HEK293T (cell line): ENCODE data around the gene RNASEL.

Experiments
- BHLHE40 ChIP-seq: fragments of 450-650 bp; IDR thresholded peaks from 2 replicates; pipeline ENCODE4 v1.6.1; 2016; ENCODE audit warnings: mild to moderate bottlenecking, moderate library complexity, borderline replicate concordance
- CTBP1 ChIP-seq: fragments of 450-650 bp; IDR thresholded peaks from 2 replicates; pipeline ENCODE4 v1.6.1; 2016; ENCODE audit warnings: borderline replicate concordance
- ELF4 ChIP-seq: fragments of 450-650 bp; IDR thresholded peaks from 2 replicates; pipeline ENCODE4 v1.6.1; 2017; ENCODE audit warnings: antibody characterized with exemption
- FOXA1 ChIP-seq: fragments of 450-650 bp; IDR thresholded peaks from 2 replicates; pipeline ENCODE4 v1.6.1; 2016; ENCODE audit warnings: mild to moderate bottlenecking
- FOXM1 ChIP-seq: fragments of 450-650 bp; IDR thresholded peaks from 2 replicates; pipeline ENCODE4 v1.6.1; 2017; ENCODE audit warnings: mild to moderate bottlenecking, borderline replicate concordance
- NFRKB ChIP-seq: fragments of 450-650 bp; IDR thresholded peaks from 2 replicates; pipeline ENCODE4 v1.6.1; 2016; ENCODE audit warnings: mild to moderate bottlenecking, moderate library complexity
- PKNOX1 ChIP-seq: fragments of 450-650 bp; IDR thresholded peaks from 2 replicates; pipeline ENCODE4 v1.6.1; 2016
- SP1 ChIP-seq: fragments of 450-650 bp; IDR thresholded peaks from 2 replicates; pipeline ENCODE4 v1.6.1; 2017
- SUZ12 ChIP-seq: fragments of 450-650 bp; IDR thresholded peaks from 2 replicates; pipeline ENCODE4 v1.6.1; 2016; ENCODE audit warnings: mild to moderate bottlenecking

GRCh38 chr1:182574156-182574555, 14.9 kb downstream of the RNASEL start:
- TF ChIP-seq FOXM1 (no peak), ELF4 (no peak), SP1 (no peak), NFRKB (no peak), CTBP1 (no peak), SUZ12 (no peak), PKNOX1 (no peak), FOXA1 (no peak), BHLHE40 (no peak)
